Naive thymus-derived CD8-positive, alpha-beta T cell (primary cell): ENCODE measurements around the gene RTEL1. TPM values are rescaled to one million over a fixed set of nuclear protein-coding genes. Genes with fewer than 3 reads are reported as not detected.

Source experiments
- ATAC-seq, 2 donors: fragments of 150-1000 bp; cut with Tn5 transposase in 1 of 2; sonication (Bioruptor Pico), chemical (Tn5 transposase) in 1 of 2; 1 replicate in 1 of 2; 2 replicates in 1 of 2; pipeline ENCODE4 v1.10.0; 2021; ENCODE audit warnings: mild to moderate bottlenecking in 2 of 2, moderate library complexity in 2 of 2
- POLR2A ChIA-PET: fragments of 350-600 bp; sonication (Branson Sonifier 250); formaldehyde crosslinking; loops from one replicate; lab custom pipeline; 2021; ENCODE audit warnings: antibody characterized with exemption; lab: Charles Lee
- DNase-seq, 10 donors: peaks; one replicate each; pipeline versions ENCODE4 v3.0.0 to v3.0.0-alpha.2; 2020 to 2022
- H3K27ac Mint-ChIP-seq, 10 donors: one replicate each; pipeline ENCODE4 v1.8.0; 2020 to 2022; ENCODE audit warnings: mild to moderate bottlenecking in 10 of 10, mixed read lengths in 10 of 10, moderate library complexity in 4 of 10, inconsistent platforms in 1 of 10
- H3K27me3 Mint-ChIP-seq, 5 donors: one replicate each; pipeline ENCODE4 v1.8.0; 2021 to 2022; ENCODE audit warnings: mixed read lengths in 5 of 5
- H3K36me3 Mint-ChIP-seq, 3 donors: one replicate each; pipeline ENCODE4 v1.8.0; 2020 to 2022; ENCODE audit warnings: mixed read lengths in 3 of 3, mild to moderate bottlenecking in 2 of 3, inconsistent platforms in 1 of 3
- H3K4me1 Mint-ChIP-seq, 4 donors: one replicate each; pipeline ENCODE4 v1.8.0; 2021 to 2022; ENCODE audit warnings: mixed read lengths in 4 of 4
- H3K4me3 Mint-ChIP-seq, 10 donors: one replicate each; pipeline ENCODE4 v1.8.0; 2020 to 2022; ENCODE audit warnings: mild to moderate bottlenecking in 10 of 10, mixed read lengths in 10 of 10, moderate library complexity in 6 of 10, inconsistent platforms in 1 of 10
- H3K9me3 Mint-ChIP-seq, 9 donors: one replicate each; pipeline ENCODE4 v1.8.0; 2020 to 2022; ENCODE audit warnings: mixed read lengths in 9 of 9, mild to moderate bottlenecking in 3 of 9, inconsistent platforms in 1 of 9, moderate library complexity in 1 of 9
- polyA plus RNA-seq, 3 donors: library from polyadenylated mRNA; unstranded; fragments of 300-500 nt; fragmentation: Illumina TruSeq; gene quantifications; one replicate each; pipeline ENCODE4 v1.2.3, GENCODE V29; 2021
- total RNA-seq, 8 experiments: library from RNA in 2 of 8; stranded (reverse) in 2 of 8; gene quantifications; one replicate each; pipeline ENCODE4 v1.2.3 and lab custom pipeline; 2021 to 2026

Gene RTEL1
- total and polyA plus RNA-seq, 5 experiments from 2014 or later, result 3.2 to 25.5 (median 6.8) TPM

DNA sequence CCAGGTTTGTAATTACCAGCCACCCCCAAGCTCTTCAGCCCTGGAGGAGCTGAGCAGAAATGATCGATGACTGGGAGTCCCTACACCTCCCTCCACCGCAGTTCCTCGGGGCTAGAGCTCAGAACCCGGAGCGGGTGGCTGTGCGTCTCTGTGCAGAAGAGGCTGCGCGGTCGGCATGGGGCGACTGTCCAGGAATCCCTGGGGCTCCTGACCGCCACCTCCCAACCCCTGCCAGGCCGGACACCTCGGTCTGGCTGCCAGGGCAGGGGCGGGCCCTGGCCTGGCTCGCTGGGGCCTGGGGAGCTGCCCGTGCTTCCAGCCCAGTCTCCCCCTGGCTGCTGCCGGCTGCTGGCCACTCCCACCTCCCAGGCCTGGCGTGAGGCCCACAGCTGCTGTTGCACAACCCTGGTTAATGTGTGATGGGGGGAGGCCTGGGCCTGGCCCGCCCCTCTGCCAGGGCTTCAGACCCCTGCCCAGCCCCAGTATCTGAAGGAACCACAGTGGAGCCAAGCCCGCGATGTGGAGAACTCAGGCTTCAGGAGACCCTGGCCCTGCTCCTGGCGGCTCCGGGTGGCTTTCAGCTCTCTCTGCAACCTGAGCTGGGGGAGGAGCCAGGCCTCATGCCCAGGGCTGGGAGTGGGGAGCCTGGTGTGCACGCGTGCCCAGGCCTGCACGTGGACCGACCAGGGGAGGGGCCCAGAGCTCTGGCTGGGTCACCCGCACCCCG lies 82.7 kb downstream of the RTEL1 start:
- Mint-ChIP-seq H3K4me1 (peaks cover 6 to 14% (median 11%) of the 10 kb centered on the region in 4 donors), H3K9me3 (no peaks in the 10 kb centered on the region), H3K27me3 (no peaks in the 10 kb centered on the region), H3K36me3 (peaks cover 0 to 15% (median 0%) of the 10 kb centered on the region in 3 donors), H3K27ac (peak overlapping the region in 6 of 10 donors; percentile 17 to 68 (median 48)), H3K4me3 (peak overlapping the region; percentile 36 to 85 (median 65))
- ATAC-seq (peak; percentile 7 to 19), DNase-seq (peak in 6 of 10 donors; percentile 30 to 62 (median 48))
- POLR2A ChIA-PET, result interaction anchor here (0.5 to 10.0 kb wide), 16 partner anchors 10 to 946 kb away, joined by 3 to 137 read pairs (median 4); partner anchors contain the start of genes ARFRP1, GMEB2, RTEL1 and ZGPAT

DNA sequence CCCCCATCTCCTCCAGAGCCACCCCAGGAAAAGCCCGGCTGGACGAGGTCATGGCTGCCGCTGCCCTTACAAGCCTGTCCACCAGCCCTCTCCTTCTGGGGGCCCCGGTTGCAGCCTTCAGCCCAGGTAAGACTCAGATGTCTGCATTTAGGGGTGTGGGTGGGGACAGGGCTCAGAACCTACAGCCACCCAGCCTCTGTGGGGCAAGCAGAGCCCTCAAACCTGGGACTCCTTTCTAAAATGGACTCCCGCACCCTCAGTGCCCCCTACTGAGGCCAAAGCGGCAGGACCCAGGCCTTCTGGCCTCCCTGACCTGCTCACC lies 83.2 kb downstream of the RTEL1 start:
- peaks cover under 1 to 10% (median 6%) of the 10 kb centered on the region in 4 donors for H3K4me1 Mint-ChIP-seq

DNA sequence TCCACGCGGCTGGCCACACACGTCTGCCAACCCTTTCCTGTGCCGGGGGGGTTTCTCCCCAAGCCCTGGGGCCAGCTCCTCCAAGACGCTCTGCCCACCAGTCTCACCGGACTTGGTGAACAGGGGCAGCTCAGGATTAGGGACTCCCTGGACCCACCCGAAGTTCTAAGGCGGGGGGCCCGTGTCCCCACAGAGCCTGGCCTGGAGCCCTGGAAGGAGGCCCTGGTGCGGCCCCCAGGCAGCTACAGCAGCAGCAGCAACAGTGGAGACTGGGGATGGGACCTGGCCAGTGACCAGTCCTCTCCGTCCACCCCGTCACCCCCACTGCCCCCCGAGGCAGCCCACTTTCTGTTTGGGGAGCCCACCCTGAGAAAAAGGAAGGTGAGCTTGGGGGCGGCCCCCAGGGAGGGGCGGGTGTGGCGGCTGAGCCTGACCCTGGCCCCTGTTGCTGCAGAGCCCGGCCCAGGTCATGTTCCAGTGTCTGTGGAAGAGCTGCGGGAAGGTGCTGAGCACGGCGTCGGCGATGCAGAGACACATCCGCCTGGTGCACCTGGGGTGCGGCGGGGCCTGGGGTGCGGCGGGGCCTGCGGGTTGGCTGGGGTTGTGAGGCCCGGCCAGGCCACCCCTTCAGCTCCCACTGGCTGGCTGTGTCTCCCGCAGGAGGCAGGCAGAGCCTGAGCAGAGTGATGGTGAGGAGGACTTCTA lies 83.7 kb downstream of the RTEL1 start:
- ATAC-seq (no peak), DNase-seq (no peak)
- Mint-ChIP-seq H3K27ac (peak overlapping the region in 2 of 10 donors; percentile 28 to 66), H3K9me3 (no peaks in the 10 kb centered on the region), H3K4me3 (peak overlapping the region; percentile 7 to 81 (median 64)), H3K36me3 (peaks cover 0 to 11% (median 0%) of the 10 kb centered on the region in 3 donors), H3K27me3 (no peaks in the 10 kb centered on the region), H3K4me1 (peaks cover 0 to 6% (median 3%) of the 10 kb centered on the region in 4 donors)
- POLR2A ChIA-PET, result interaction anchor here (0.5 to 10.0 kb wide), 8 partner anchors 9 to 382 kb away, joined by 3 to 137 read pairs (median 4); partner anchors contain the start of genes ARFRP1 and ZGPAT

More for the DNA sequence above, 83.2 kb downstream of the RTEL1 start:
- ATAC-seq, result no peak
- DNase-seq, result no peak
- Mint-ChIP-seq H3K36me3 (peaks cover 0 to 11% (median 0%) of the 10 kb centered on the region in 3 donors), H3K27me3 (no peaks in the 10 kb centered on the region), H3K4me3 (peak overlapping the region in 9 of 10 donors; percentile 7 to 81 (median 65)), H3K9me3 (no peaks in the 10 kb centered on the region), H3K27ac (peak overlapping the region in 4 of 10 donors; percentile 17 to 74 (median 67))
- POLR2A ChIA-PET, result interaction anchor here (0.5 to 10.0 kb wide), 10 partner anchors 9 to 383 kb away, joined by 3 to 137 read pairs (median 4); partner anchors contain the start of genes ARFRP1, RTEL1 and ZGPAT

DNA sequence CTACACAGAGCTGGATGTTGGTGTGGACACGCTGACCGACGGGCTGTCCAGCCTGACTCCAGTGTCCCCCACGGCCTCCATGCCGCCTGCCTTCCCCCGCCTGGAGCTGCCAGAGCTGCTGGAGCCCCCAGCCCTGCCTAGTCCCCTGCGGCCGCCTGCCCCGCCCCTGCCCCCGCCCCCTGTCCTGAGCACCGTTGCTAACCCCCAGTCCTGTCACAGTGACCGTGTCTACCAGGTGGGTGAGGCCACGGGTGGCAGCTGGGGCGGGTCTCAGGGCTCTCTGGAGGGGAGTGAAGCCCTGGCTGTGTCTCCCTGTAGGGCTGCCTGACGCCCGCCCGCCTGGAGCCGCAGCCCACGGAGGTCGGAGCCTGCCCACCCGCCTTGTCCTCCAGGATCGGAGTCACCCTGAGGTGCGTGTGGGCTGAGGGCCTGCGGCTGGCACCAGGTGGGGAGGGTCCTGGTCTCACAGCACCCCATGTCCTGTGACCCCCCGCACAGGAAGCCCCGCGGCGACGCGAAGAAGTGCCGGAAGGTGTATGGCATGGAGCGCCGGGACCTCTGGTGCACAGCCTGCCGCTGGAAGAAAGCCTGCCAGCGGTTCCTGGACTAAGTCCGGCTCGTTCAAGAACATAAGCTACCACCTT lies 84.4 kb downstream of the RTEL1 start:
- no peaks in the 10 kb centered on the region for H3K9me3 Mint-ChIP-seq
- no peak for DNase-seq
- H3K27ac Mint-ChIP-seq, result no peak overlapping the region
- H3K36me3 Mint-ChIP-seq, result peaks cover 0 to 11% (median 0%) of the 10 kb centered on the region in 3 donors
- H3K4me3 Mint-ChIP-seq, result no peak overlapping the region
- no peak for ATAC-seq
- no peaks in the 10 kb centered on the region for H3K27me3 Mint-ChIP-seq
- POLR2A ChIA-PET, result interaction anchor here (0.5 to 10.0 kb wide), 6 partner anchors 8 to 387 kb away, joined by 3 to 137 read pairs (median 4); partner anchors contain the start of genes ARFRP1 and ZGPAT
- H3K4me1 Mint-ChIP-seq, result peaks cover 0 to 6% (median 1%) of the 10 kb centered on the region in 4 donors

DNA sequence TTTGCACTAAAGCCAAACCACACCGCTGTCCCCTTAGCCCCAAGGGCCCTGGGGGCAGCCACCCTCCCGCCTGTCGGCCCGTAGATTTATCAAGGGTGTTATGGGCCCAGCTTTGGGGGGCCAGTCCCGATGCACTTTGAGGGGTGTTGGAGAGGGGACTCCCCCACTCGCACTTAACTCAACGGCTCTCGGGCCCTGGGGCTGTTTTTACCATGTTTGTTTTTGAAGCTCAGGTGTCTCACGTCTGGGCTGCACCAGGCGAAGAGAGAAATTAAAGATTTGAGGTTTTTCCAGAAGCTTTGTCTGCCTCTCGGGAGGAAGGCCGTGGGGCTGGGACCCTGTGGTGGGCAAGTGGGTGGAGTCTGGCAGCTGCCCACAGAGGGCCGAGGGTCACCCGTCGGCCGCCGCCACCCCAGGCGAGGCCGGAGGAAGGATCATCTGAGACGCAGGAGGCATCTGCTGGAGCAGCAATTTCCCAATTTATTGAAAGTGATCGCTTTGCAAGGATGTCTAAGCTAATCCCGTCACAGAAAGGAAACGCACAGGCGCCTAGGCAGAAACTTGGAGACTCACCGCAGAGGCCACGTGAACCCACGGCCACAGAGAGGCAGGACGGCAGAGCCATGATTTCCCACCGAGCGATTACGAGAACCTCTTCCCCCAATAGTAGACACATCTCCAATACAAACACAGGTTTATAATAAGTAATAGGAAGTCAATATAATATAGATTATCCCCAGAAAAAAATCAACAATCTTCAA lies 85.3 kb downstream of the RTEL1 start:
- Mint-ChIP-seq H3K9me3 (no peaks in the 10 kb centered on the region), H3K27ac (peak overlapping the region in 4 of 10 donors; percentile 18 to 79 (median 36)), H3K4me1 (peaks cover under 1 to 9% (median 2%) of the 10 kb centered on the region in 4 donors), H3K36me3 (peaks cover 0 to 11% (median 0%) of the 10 kb centered on the region in 3 donors), H3K4me3 (peak overlapping the region in 1 of 10 donors; percentile 36), H3K27me3 (no peaks in the 10 kb centered on the region)
- no peak for ATAC-seq
- no peak for DNase-seq
- POLR2A ChIA-PET, result interaction anchor here (0.5 to 10.0 kb wide), 7 partner anchors 7 to 386 kb away, joined by 3 to 137 read pairs (median 3); partner anchors contain the start of genes ARFRP1 and ZGPAT

DNA sequence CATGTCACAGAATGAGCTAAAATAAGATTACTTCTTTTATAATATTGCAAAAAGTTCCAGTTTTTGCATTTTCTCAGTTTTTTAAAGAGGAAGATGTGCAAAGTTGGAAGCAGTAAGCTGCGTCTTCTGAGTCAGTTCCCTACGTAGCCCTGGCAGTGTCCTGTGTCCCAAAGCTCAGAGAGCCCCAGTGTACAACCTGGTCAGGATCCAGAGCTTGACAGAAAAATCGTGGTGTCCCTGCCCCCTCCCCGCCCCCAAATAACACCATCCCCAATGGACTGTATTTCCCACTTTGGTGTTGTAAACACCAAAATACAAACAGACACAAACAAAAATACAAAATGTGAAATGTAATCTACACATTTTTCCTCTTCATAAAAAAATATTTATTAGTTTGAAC lies 86.0 kb downstream of the RTEL1 start:
- DNase-seq, result no peak
- Mint-ChIP-seq H3K4me1 (peaks cover 3 to 14% (median 8%) of the 10 kb centered on the region in 4 donors), H3K36me3 (peaks cover 0 to 11% (median 0%) of the 10 kb centered on the region in 3 donors), H3K9me3 (no peaks in the 10 kb centered on the region), H3K27ac (peak overlapping the region in 1 of 10 donors; percentile 18), H3K27me3 (no peaks in the 10 kb centered on the region), H3K4me3 (no peak overlapping the region)
- POLR2A ChIA-PET, result interaction anchor here (0.5 to 0.8 kb wide), 3 partner anchors 15 to 47 kb away, joined by 3 to 4 read pairs (median 3); no protein-coding TSS in a partner anchor
- ATAC-seq, result no peak

DNA sequence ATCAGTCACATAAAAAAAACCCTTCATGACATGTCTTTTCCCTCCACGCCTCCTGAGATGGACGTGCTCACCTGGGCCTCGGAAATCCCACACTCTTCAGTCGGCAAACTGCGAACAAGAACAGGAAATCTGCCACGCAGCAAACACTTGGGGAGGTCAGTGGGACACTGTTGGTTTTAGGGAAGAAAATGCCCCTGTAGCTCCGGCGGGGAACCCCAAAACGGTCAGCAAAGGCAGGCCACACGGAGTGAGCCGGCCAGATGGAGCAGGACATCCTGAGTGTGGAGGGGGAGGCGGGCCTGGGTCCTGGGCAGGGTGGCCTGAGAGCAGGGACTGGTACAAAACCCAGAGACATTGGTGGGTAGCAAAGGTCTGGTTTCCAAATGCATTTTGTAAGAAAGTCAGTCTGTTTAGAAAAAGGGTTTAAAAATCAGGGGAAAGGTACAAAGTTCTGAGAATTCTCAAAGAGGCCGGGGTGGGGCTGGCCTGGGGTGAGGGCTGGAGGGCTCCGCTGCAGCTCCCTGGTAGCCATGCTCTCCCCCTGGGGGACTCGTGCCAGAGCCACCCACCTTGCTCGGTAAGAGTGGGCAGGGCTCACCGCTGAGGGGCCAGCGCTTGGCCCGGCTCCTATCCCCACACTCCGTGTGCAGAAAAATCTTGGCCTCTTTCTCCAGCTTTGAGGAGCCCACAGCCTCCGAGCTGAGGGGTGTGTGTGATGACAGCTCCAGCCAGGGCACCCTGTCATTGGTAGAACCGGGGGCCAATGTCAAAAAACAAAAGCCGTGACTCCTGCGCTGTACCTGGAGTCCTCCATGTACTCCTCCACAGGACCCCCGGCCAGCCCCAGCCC lies 86.7 kb downstream of the RTEL1 start:
- Mint-ChIP-seq H3K27me3 (no peaks in the 10 kb centered on the region), H3K4me3 (no peak overlapping the region)

DNA sequence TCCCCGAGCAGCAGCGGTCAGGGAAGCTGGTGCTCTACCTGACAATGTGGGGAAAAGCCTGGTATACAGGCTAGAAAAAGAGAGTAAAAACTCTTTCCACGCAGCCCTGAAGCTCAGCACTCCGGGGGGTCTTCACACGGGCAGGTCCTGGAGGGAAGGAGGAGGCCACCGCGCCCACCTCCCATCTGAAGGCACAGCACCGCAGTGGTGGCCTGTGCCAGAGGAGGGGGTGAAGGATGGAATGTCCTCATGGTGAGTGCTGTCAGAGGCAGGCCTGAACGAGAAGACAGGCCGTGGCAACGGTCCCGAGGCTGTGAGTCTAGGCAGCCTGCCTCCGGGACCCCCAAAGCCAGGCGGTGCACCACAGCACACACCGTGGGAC lies 87.3 kb downstream of the RTEL1 start:
- peaks cover 0 to 11% (median 0%) of the 10 kb centered on the region in 3 donors for H3K36me3 Mint-ChIP-seq
- DNase-seq (no peak), ATAC-seq (no peak)
- POLR2A ChIA-PET, result interaction anchor here (2.1 kb wide), 1 partner anchor 9 kb away, joined by 14 read pairs; the partner anchor contains the start of gene LIME1
- H3K4me1 Mint-ChIP-seq, result peaks cover 6 to 26% (median 16%) of the 10 kb centered on the region in 4 donors
- H3K27ac Mint-ChIP-seq, result peak overlapping the region in 3 of 10 donors; percentile 8 to 65 (median 48)
- peak overlapping the region in 1 of 10 donors; percentile 65 for H3K4me3 Mint-ChIP-seq
- H3K27me3 Mint-ChIP-seq, result no peaks in the 10 kb centered on the region
- no peaks in the 10 kb centered on the region for H3K9me3 Mint-ChIP-seq

More for the DNA sequence above, 86.7 kb downstream of the RTEL1 start:
- H3K9me3 Mint-ChIP-seq, result no peaks in the 10 kb centered on the region
- H3K4me1 Mint-ChIP-seq, result peaks cover 6 to 20% (median 13%) of the 10 kb centered on the region in 4 donors
- peaks cover 0 to 11% (median 0%) of the 10 kb centered on the region in 3 donors for H3K36me3 Mint-ChIP-seq
- H3K27ac Mint-ChIP-seq, result peak overlapping the region in 2 of 10 donors; percentile 8 to 27
- ATAC-seq, result no peak
- POLR2A ChIA-PET, result interaction anchor here (0.5 to 2.1 kb wide), 2 partner anchors 8 to 25 kb away, joined by 4 to 14 read pairs; partner anchors contain the start of gene LIME1
- no peak for DNase-seq
